Measurements from ENCODE around the gene TBC1D10A.

TBC1D10A gene

GRCh38 chr22:30267382-30268302 is 59.1 kb downstream of the TBC1D10A start:
- no peak overlapping the region for H3K27ac ChIP-seq
- no peaks in the 10 kb centered on the region for H3K9me3 ChIP-seq (ENCODE audit: low read depth, low read length)
- H3K4me3 ChIP-seq: no peak overlapping the region
- no peak for DNase-seq (ENCODE audit: low read depth, low spot score)
- H3K36me3 ChIP-seq (ENCODE audit: insufficient read depth, low read length): no peaks in the 10 kb centered on the region
- no peak for TF ChIP-seq POLR2AphosphoS5 (IDR thresholded peaks at IDR 0.05; ENCODE audit: borderline replicate concordance, low read depth, low read length)
- H3K9ac ChIP-seq (ENCODE audit: insufficient read length): no peak overlapping the region

GRCh38 chr22:30266445-30267381 is 60.0 kb downstream of the TBC1D10A start, which contains the start of gene OSM:
TSS of gene OSM (minus strand) at chr22:30266851. CDS start at chr22:30266799, 52 bp downstream.
- Histone ChIP-seq H3K9ac (ENCODE audit: insufficient read length) (no peak within 1 kb of the TSS), H3K9me3 (ENCODE audit: low read depth, low read length) (no peaks in the 10 kb centered on the region), H3K27ac (no peak within 1 kb of the TSS), H3K4me3 (no peak within 1 kb of the TSS), H3K36me3 (ENCODE audit: insufficient read depth, low read length) (no peaks in the 10 kb centered on the region)
- TF ChIP-seq FOXP2 (optimal IDR thresholded peaks at IDR 0.05; ENCODE audit: control extremely low read depth, extremely low read length, insufficient read depth): no peak
- no peak for TF ChIP-seq POLR2AphosphoS5 (IDR thresholded peaks at IDR 0.05; ENCODE audit: borderline replicate concordance, low read depth, low read length)
- TF ChIP-seq EZH2 (IDR thresholded peaks at IDR 0.05): no peak
- DNase-seq (ENCODE audit: low read depth, low spot score): no peak

GRCh38 chr22:30265823-30266444 is 60.8 kb downstream of the TBC1D10A start:
- no peaks in the 10 kb centered on the region for H3K9me3 ChIP-seq (ENCODE audit: low read depth, low read length)
- no peak for TF ChIP-seq FOXP2 (optimal IDR thresholded peaks at IDR 0.05; ENCODE audit: control extremely low read depth, extremely low read length, insufficient read depth)
- TF ChIP-seq POLR2AphosphoS5 (IDR thresholded peaks at IDR 0.05; ENCODE audit: borderline replicate concordance, low read depth, low read length): no peak
- TF ChIP-seq EZH2 (IDR thresholded peaks at IDR 0.05): no peak
- no peak overlapping the region for H3K9ac ChIP-seq (ENCODE audit: insufficient read length)
- no peak for DNase-seq (ENCODE audit: low read depth, low spot score)
- H3K4me3 ChIP-seq: no peak overlapping the region
- no peaks in the 10 kb centered on the region for H3K36me3 ChIP-seq (ENCODE audit: insufficient read depth, low read length)
- H3K27ac ChIP-seq: no peak overlapping the region

- Histone ChIP-seq H3K36me3 (ENCODE audit: insufficient read depth, low read length) (no peaks in the 10 kb centered on the region), H3K4me3 (no peak overlapping the region), H3K9ac (ENCODE audit: insufficient read length) (no peak overlapping the region), H3K27ac (no peak overlapping the region), H3K9me3 (ENCODE audit: low read depth, low read length) (no peaks in the 10 kb centered on the region)
- no peak for DNase-seq (ENCODE audit: low read depth, low spot score)
- TF ChIP-seq EZH2 (IDR thresholded peaks at IDR 0.05) (no peak), FOXP2 (optimal IDR thresholded peaks at IDR 0.05; ENCODE audit: control extremely low read depth, extremely low read length, insufficient read depth) (no peak), POLR2AphosphoS5 (IDR thresholded peaks at IDR 0.05; ENCODE audit: borderline replicate concordance, low read depth, low read length) (no peak)
Measured at GRCh38 chr22:30265131-30265720, 61.5 kb downstream of the TBC1D10A start.

GRCh38 chr22:30263883-30264282 is 62.9 kb downstream of the TBC1D10A start:
- no peaks in the 10 kb centered on the region for H3K36me3 ChIP-seq (ENCODE audit: insufficient read depth, low read length)
- H3K4me3 ChIP-seq: no peak overlapping the region
- H3K27ac ChIP-seq: no peak overlapping the region
- no peaks in the 10 kb centered on the region for H3K9me3 ChIP-seq (ENCODE audit: low read depth, low read length)
- no peak for DNase-seq (ENCODE audit: low read depth, low spot score)
- TF ChIP-seq POLR2AphosphoS5 (IDR thresholded peaks at IDR 0.05; ENCODE audit: borderline replicate concordance, low read depth, low read length): no peak
- no peak for TF ChIP-seq EZH2 (IDR thresholded peaks at IDR 0.05)
- no peak for TF ChIP-seq FOXP2 (optimal IDR thresholded peaks at IDR 0.05; ENCODE audit: control extremely low read depth, extremely low read length, insufficient read depth)
- no peak overlapping the region for H3K9ac ChIP-seq (ENCODE audit: insufficient read length)

GRCh38 chr22:30262917-30263741 is 63.6 kb downstream of the TBC1D10A start:
- no peak overlapping the region for H3K9ac ChIP-seq (ENCODE audit: insufficient read length)
- H3K9me3 ChIP-seq (ENCODE audit: low read depth, low read length): no peaks in the 10 kb centered on the region
- H3K4me3 ChIP-seq: no peak overlapping the region
- H3K36me3 ChIP-seq (ENCODE audit: insufficient read depth, low read length): no peaks in the 10 kb centered on the region
- no peak for DNase-seq (ENCODE audit: low read depth, low spot score)
- TF ChIP-seq EZH2 (IDR thresholded peaks at IDR 0.05) (no peak), POLR2AphosphoS5 (IDR thresholded peaks at IDR 0.05; ENCODE audit: borderline replicate concordance, low read depth, low read length) (no peak), FOXP2 (optimal IDR thresholded peaks at IDR 0.05; ENCODE audit: control extremely low read depth, extremely low read length, insufficient read depth) (no peak)
- no peak overlapping the region for H3K27ac ChIP-seq

- H3K36me3 ChIP-seq (ENCODE audit: insufficient read depth, low read length): no peaks in the 10 kb centered on the region
- no peak overlapping the region for H3K4me3 ChIP-seq
- no peak for DNase-seq (ENCODE audit: low read depth, low spot score)
- H3K9ac ChIP-seq (ENCODE audit: insufficient read length): no peak overlapping the region
- no peak for TF ChIP-seq FOXP2 (optimal IDR thresholded peaks at IDR 0.05; ENCODE audit: control extremely low read depth, extremely low read length, insufficient read depth)
- TF ChIP-seq EZH2 (IDR thresholded peaks at IDR 0.05): no peak
- TF ChIP-seq POLR2AphosphoS5 (IDR thresholded peaks at IDR 0.05; ENCODE audit: borderline replicate concordance, low read depth, low read length): no peak
- no peaks in the 10 kb centered on the region for H3K9me3 ChIP-seq (ENCODE audit: low read depth, low read length)
- H3K27ac ChIP-seq: no peak overlapping the region
Measured at GRCh38 chr22:30262112-30262511, 64.6 kb downstream of the TBC1D10A start.
